ENCODE data around the gene CFAP68. TPM values are rescaled to one million over a fixed set of nuclear protein-coding genes. Genes with fewer than 3 reads are reported as not detected.

CFAP68 gene
- total RNA-seq, 1 experiment from 2014 or later = 49.6 TPM

DNA sequence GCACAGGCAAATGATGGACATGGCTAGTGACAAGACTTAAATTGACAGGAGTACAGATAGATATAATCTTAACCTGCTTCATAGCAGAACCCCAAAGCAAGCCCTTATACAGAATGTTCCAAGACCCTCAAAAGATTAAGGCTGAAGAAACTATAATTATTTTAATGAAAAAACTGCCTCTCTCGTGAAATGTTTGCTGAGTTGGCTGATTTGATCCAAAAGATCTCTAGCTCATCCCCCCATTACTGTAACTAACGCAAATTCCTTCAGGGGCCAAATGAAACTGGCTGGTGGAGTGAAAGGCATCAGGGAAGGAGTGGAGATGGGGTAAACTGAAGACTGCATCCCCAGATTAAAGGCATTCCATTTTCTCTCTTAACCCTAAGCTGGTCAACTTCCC, 27.2 kb upstream of the CFAP68 start:
- CTCF ChIA-PET = interaction anchor here (0.6 to 1.3 kb wide), 7 partner anchors 9 to 397 kb away, joined by 3 to 6 read pairs (median 4); no protein-coding TSS in a partner anchor

More for the DNA sequence above, 27.2 kb upstream of the CFAP68 start:
- Histone ChIP-seq H3K27ac (ENCODE audit: low read depth, low read length) (no peak overlapping the region), H3K36me3 (ENCODE audit: control insufficient read depth in 1 of 2, insufficient read depth in 2 of 2, low read length in 2 of 2) (peaks cover 0 to 6% of the 10 kb centered on the region in 2 experiments; a peak in 2 of 4 replicates), H3K9ac (ENCODE audit: low read length) (no peak overlapping the region), H2AFZ (ENCODE audit: low read depth, low read length, poor library complexity, severe bottlenecking) (no peak overlapping the region), H3K9me2 (ENCODE audit: insufficient read depth) (no peaks in the 10 kb centered on the region), H3K4me3 (replicated peaks in 1 of 2; ENCODE audit: low read depth in 1 of 2, low read length in 2 of 2) (no peak overlapping the region), H3K27me3 (ENCODE audit: insufficient read depth, low read length) (no peaks in the 10 kb centered on the region), H3K9me3 (ENCODE audit: control insufficient read depth in 1 of 2, insufficient read depth in 1 of 2, low read depth in 1 of 2, low read length in 2 of 2) (no peaks in the 10 kb centered on the region), H3K4me2 (ENCODE audit: low read length) (no peak overlapping the region), H3K79me2 (ENCODE audit: insufficient read depth, low read length) (no peaks in the 10 kb centered on the region), H4K20me1 (ENCODE audit: insufficient read depth) (no peaks in the 10 kb centered on the region), H3K4me1 (ENCODE audit: control insufficient read depth in 1 of 2, insufficient read depth in 2 of 2, low read length in 2 of 2) (no peaks in the 10 kb centered on the region)
- BruUV-seq (replicated peaks) = no TSS peak
- ChIA-PET POLR2A (no interaction called here), RAD21 (ENCODE audit: low non-redundant PET in 1 of 2, low total read pairs in 2 of 2, uncharacterized antibody in 2 of 2, unreplicated experiment in 2 of 2) (no interaction called here)
- DNase-seq (ENCODE audit: low read depth, low spot score) (no peak), ATAC-seq (no peak)
- intact Hi-C loops (cut with micrococcal nuclease) = no loop called here
- TF ChIP-seq CEBPB (IDR thresholded peaks at IDR 0.05; ENCODE audit: low read depth) (no peak), SIN3A (IDR thresholded peaks at IDR 0.05; ENCODE audit: low read depth) (no peak), TCF7L2 (IDR thresholded peaks at IDR 0.05; ENCODE audit: borderline replicate concordance, extremely low read depth, insufficient read depth, insufficient read length) (no peak), ZFX (IDR thresholded peaks at IDR 0.05) (no peak), ZNF274 (IDR thresholded peaks at IDR 0.05; ENCODE audit: low read depth, low read length) (no peak), FOSL1 (IDR thresholded peaks at IDR 0.05; ENCODE audit: low read depth) (no peak), SRF (IDR thresholded peaks at IDR 0.05; ENCODE audit: low read depth) (no peak), RAD21 (IDR thresholded peaks at IDR 0.05; ENCODE audit: low read depth) (no peak), CBX3 (IDR thresholded peaks at IDR 0.05; ENCODE audit: low read depth) (no peak), ELF1 (IDR thresholded peaks at IDR 0.05; ENCODE audit: borderline replicate concordance, low read depth) (no peak), JUND (IDR thresholded peaks at IDR 0.05) (no peak), SP1 (IDR thresholded peaks at IDR 0.05; ENCODE audit: low read depth) (no peak), EZH2phosphoT487 (IDR thresholded peaks at IDR 0.05; ENCODE audit: borderline replicate concordance) (no peak), YY1 (IDR thresholded peaks at IDR 0.05; ENCODE audit: extremely low read depth, insufficient replicate concordance, low read depth, low read length) (no peak), EZH2 (IDR thresholded peaks at IDR 0.05) (no peak)
- TF ChIP-seq, protein P1, sequence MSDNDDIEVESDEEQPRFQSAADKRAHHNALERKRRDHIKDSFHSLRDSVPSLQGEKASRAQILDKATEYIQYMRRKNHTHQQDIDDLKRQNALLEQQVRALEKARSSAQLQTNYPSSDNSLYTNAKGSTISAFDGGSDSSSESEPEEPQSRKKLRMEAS (IDR thresholded peaks at IDR 0.05) = no peak
- TF ChIP-seq, protein P2, sequence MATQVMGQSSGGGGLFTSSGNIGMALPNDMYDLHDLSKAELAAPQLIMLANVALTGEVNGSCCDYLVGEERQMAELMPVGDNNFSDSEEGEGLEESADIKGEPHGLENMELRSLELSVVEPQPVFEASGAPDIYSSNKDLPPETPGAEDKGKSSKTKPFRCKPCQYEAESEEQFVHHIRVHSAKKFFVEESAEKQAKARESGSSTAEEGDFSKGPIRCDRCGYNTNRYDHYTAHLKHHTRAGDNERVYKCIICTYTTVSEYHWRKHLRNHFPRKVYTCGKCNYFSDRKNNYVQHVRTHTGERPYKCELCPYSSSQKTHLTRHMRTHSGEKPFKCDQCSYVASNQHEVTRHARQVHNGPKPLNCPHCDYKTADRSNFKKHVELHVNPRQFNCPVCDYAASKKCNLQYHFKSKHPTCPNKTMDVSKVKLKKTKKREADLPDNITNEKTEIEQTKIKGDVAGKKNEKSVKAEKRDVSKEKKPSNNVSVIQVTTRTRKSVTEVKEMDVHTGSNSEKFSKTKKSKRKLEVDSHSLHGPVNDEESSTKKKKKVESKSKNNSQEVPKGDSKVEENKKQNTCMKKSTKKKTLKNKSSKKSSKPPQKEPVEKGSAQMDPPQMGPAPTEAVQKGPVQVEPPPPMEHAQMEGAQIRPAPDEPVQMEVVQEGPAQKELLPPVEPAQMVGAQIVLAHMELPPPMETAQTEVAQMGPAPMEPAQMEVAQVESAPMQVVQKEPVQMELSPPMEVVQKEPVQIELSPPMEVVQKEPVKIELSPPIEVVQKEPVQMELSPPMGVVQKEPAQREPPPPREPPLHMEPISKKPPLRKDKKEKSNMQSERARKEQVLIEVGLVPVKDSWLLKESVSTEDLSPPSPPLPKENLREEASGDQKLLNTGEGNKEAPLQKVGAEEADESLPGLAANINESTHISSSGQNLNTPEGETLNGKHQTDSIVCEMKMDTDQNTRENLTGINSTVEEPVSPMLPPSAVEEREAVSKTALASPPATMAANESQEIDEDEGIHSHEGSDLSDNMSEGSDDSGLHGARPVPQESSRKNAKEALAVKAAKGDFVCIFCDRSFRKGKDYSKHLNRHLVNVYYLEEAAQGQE (IDR thresholded peaks at IDR 0.05; ENCODE audit: low read depth) = no peak
- TF ChIP-seq, protein P3, sequence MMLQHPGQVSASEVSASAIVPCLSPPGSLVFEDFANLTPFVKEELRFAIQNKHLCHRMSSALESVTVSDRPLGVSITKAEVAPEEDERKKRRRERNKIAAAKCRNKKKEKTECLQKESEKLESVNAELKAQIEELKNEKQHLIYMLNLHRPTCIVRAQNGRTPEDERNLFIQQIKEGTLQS (IDR thresholded peaks at IDR 0.05) = no peak
- TF ChIP-seq, protein P4, sequence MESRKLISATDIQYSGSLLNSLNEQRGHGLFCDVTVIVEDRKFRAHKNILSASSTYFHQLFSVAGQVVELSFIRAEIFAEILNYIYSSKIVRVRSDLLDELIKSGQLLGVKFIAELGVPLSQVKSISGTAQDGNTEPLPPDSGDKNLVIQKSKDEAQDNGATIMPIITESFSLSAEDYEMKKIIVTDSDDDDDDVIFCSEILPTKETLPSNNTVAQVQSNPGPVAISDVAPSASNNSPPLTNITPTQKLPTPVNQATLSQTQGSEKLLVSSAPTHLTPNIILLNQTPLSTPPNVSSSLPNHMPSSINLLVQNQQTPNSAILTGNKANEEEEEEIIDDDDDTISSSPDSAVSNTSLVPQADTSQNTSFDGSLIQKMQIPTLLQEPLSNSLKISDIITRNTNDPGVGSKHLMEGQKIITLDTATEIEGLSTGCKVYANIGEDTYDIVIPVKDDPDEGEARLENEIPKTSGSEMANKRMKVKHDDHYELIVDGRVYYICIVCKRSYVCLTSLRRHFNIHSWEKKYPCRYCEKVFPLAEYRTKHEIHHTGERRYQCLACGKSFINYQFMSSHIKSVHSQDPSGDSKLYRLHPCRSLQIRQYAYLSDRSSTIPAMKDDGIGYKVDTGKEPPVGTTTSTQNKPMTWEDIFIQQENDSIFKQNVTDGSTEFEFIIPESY (IDR thresholded peaks at IDR 0.05; ENCODE audit: extremely low read depth, insufficient replicate concordance, low read length) = no peak
- TF ChIP-seq, protein P5, sequence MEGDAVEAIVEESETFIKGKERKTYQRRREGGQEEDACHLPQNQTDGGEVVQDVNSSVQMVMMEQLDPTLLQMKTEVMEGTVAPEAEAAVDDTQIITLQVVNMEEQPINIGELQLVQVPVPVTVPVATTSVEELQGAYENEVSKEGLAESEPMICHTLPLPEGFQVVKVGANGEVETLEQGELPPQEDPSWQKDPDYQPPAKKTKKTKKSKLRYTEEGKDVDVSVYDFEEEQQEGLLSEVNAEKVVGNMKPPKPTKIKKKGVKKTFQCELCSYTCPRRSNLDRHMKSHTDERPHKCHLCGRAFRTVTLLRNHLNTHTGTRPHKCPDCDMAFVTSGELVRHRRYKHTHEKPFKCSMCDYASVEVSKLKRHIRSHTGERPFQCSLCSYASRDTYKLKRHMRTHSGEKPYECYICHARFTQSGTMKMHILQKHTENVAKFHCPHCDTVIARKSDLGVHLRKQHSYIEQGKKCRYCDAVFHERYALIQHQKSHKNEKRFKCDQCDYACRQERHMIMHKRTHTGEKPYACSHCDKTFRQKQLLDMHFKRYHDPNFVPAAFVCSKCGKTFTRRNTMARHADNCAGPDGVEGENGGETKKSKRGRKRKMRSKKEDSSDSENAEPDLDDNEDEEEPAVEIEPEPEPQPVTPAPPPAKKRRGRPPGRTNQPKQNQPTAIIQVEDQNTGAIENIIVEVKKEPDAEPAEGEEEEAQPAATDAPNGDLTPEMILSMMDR (IDR thresholded peaks at IDR 0.05 in 2 of 3, conservative IDR thresholded peaks at IDR 0.05 in 1 of 3; ENCODE audit: borderline replicate concordance in 1 of 3, insufficient read depth in 1 of 3, low read depth in 2 of 3, low read length in 2 of 3) = no peak
